ENCODE data around the gene IPO4. TPM values are rescaled to one million over a fixed set of nuclear protein-coding genes. Genes with fewer than 3 reads are reported as not detected.

Gene IPO4
- total and polyA plus RNA-seq, 2 experiments from 2014 or later: 19.0 to 19.5 TPM

DNA sequence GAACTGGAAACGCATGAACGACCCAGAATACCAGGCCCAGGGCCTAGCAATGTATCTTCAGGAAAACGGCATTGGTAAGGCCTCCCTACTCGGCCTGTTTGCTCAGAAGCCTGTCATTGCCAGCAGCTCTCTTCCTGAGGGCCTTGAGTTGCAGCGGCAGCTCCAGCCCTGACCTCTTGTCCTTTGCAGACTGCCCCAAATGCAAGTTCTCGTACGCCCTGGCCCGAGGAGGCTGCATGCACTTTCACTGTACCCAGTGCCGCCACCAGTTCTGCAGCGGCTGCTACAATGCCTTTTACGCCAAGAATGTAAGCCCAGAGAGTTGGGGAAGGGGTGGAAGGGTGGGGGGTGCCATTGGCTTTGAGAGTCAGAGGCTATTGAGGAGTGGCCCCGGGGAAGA lies 31.3 kb downstream of the IPO4 start:
- H3K4me1 ChIP-seq (ENCODE audit: insufficient read depth): peaks cover 16% of the 10 kb centered on the region
- H4K20me1 ChIP-seq (ENCODE audit: insufficient read depth, poor library complexity, severe bottlenecking): no peaks in the 10 kb centered on the region
- no peak for TF ChIP-seq EZH2phosphoT487 (IDR thresholded peaks at IDR 0.05; ENCODE audit: low read depth, severe bottlenecking, unreplicated experiment)
- no peak for TF ChIP-seq EZH2 (IDR thresholded peaks at IDR 0.05; ENCODE audit: borderline replicate concordance)
- TF ChIP-seq, protein P1, sequence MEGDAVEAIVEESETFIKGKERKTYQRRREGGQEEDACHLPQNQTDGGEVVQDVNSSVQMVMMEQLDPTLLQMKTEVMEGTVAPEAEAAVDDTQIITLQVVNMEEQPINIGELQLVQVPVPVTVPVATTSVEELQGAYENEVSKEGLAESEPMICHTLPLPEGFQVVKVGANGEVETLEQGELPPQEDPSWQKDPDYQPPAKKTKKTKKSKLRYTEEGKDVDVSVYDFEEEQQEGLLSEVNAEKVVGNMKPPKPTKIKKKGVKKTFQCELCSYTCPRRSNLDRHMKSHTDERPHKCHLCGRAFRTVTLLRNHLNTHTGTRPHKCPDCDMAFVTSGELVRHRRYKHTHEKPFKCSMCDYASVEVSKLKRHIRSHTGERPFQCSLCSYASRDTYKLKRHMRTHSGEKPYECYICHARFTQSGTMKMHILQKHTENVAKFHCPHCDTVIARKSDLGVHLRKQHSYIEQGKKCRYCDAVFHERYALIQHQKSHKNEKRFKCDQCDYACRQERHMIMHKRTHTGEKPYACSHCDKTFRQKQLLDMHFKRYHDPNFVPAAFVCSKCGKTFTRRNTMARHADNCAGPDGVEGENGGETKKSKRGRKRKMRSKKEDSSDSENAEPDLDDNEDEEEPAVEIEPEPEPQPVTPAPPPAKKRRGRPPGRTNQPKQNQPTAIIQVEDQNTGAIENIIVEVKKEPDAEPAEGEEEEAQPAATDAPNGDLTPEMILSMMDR (IDR thresholded peaks at IDR 0.05; ENCODE audit: poor library complexity): no peak
- no peak for DNase-seq (ENCODE audit: low spot score)
- H3K9me2 ChIP-seq (replicated peaks; ENCODE audit: insufficient read depth): no peaks in the 10 kb centered on the region
- H3K9me3 ChIP-seq (ENCODE audit: low read depth): no peaks in the 10 kb centered on the region
- H3K79me2 ChIP-seq: peaks cover 11% of the 10 kb centered on the region
- H3K36me3 ChIP-seq (replicated peaks; ENCODE audit: insufficient read depth, low read depth): no peaks in the 10 kb centered on the region
- H3K27me3 ChIP-seq: no peaks in the 10 kb centered on the region
- H3K27ac ChIP-seq: no peak overlapping the region
- WGBS (ENCODE audit: low lambda C conversion rate, missing lambda C conversion rate): 93% methylated on average over 12 of the region's 12 CpGs
- H2AFZ ChIP-seq: no peak overlapping the region
- no peak overlapping the region for H3K4me3 ChIP-seq
- no peak overlapping the region for H3K4me2 ChIP-seq

DNA sequence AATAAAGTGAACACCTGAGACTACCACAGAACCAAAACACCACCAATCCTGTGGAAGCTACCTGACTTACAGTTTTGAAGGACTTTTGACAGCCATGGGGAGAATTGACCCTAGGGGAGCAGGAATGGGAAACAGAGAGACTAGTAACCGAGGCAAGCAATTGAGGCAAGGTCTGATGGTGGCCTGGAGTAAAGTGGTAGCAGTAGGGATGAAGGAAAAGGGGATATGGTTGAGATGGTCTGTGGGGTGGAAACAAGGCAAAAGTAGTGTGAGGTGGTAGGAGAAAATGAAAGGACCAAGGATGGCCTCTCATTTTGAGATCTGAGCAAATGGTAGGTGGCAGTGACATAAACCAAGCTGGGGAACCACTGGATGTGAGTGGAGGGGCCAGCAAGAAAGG lies 31.8 kb downstream of the IPO4 start:
- no peak for DNase-seq (ENCODE audit: low spot score)
- Histone ChIP-seq H3K27me3 (no peaks in the 10 kb centered on the region), H2AFZ (no peak overlapping the region), H3K9me3 (ENCODE audit: low read depth) (no peaks in the 10 kb centered on the region), H3K79me2 (peaks cover 7% of the 10 kb centered on the region), H3K4me1 (ENCODE audit: insufficient read depth) (peaks cover 11% of the 10 kb centered on the region), H3K36me3 (replicated peaks; ENCODE audit: insufficient read depth, low read depth) (no peaks in the 10 kb centered on the region), H3K27ac (no peak overlapping the region), H3K4me2 (no peak overlapping the region), H3K9me2 (replicated peaks; ENCODE audit: insufficient read depth) (no peaks in the 10 kb centered on the region), H4K20me1 (ENCODE audit: insufficient read depth, poor library complexity, severe bottlenecking) (no peaks in the 10 kb centered on the region), H3K4me3 (no peak overlapping the region)
- no peak for TF ChIP-seq EZH2 (IDR thresholded peaks at IDR 0.05; ENCODE audit: borderline replicate concordance)
- no peak for TF ChIP-seq EZH2phosphoT487 (IDR thresholded peaks at IDR 0.05; ENCODE audit: low read depth, severe bottlenecking, unreplicated experiment)
- TF ChIP-seq, protein P1 (IDR thresholded peaks at IDR 0.05; ENCODE audit: poor library complexity): no peak
- WGBS (ENCODE audit: low lambda C conversion rate, missing lambda C conversion rate): 96% methylated on average over 1 of the region's 1 CpG

DNA sequence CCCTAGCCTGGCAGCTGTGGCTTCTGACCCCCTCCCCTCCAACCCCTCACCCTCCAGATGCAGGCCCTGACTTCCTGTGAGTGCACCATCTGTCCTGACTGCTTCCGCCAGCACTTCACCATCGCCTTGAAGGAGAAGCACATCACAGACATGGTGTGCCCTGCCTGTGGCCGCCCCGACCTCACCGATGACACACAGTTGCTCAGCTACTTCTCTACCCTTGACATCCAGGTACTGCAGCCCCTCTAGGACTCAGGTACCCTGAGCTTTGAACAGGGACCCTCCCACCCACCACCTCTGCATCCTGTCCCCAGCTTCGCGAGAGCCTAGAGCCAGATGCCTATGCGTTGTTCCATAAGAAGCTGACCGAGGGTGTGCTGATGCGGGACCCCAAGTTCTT lies 33.5 kb downstream of the IPO4 start:
- Histone ChIP-seq H3K36me3 (replicated peaks; ENCODE audit: insufficient read depth, low read depth) (no peaks in the 10 kb centered on the region), H3K27me3 (no peaks in the 10 kb centered on the region), H3K27ac (no peak overlapping the region), H3K4me1 (ENCODE audit: insufficient read depth) (no peaks in the 10 kb centered on the region), H3K9me2 (replicated peaks; ENCODE audit: insufficient read depth) (no peaks in the 10 kb centered on the region), H3K4me2 (no peak overlapping the region), H4K20me1 (ENCODE audit: insufficient read depth, poor library complexity, severe bottlenecking) (no peaks in the 10 kb centered on the region), H2AFZ (no peak overlapping the region), H3K79me2 (peaks cover under 1% of the 10 kb centered on the region), H3K9me3 (ENCODE audit: low read depth) (no peaks in the 10 kb centered on the region), H3K4me3 (no peak overlapping the region)
- WGBS (ENCODE audit: low lambda C conversion rate, missing lambda C conversion rate): 97% methylated on average over 10 of the region's 10 CpGs
- DNase-seq (ENCODE audit: low spot score): no peak
- TF ChIP-seq EZH2 (IDR thresholded peaks at IDR 0.05; ENCODE audit: borderline replicate concordance): no peak
- TF ChIP-seq, protein P1 (IDR thresholded peaks at IDR 0.05; ENCODE audit: poor library complexity): no peak
- TF ChIP-seq EZH2phosphoT487 (IDR thresholded peaks at IDR 0.05; ENCODE audit: low read depth, severe bottlenecking, unreplicated experiment): no peak
